ENCODE measurements around the gene WWC1. TPM values are rescaled to one million over a fixed set of nuclear protein-coding genes. Genes with fewer than 3 reads are reported as not detected.

WWC1 gene
- total and polyA plus RNA-seq, 10 of the 15 experiments (the other 5 are each of a cell fraction or from before 2014, with no cell fraction given): 0.50 to 7.8 (median 2.5) TPM

DNA sequence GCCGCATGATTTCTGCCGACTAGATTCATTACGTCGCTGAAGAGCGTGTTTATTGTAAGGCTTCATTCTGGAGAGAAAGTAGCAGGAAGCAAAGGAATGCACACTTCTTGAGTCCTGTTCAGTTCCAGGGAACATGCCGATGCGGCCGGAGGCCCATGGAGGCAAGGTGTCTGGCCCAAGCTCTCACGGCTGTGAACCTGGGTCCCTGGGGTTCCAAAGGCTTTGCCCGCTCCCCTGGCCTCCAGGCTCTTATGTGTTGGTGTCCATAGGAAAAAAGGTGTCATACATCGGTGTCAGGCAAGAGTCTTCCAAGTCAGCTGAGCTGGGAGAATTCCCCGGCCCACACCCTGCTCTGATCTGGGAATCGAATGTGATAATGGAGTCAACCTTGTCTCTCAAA, 64.7 kb downstream of the WWC1 start:
- DNase-seq (ENCODE audit: low read depth, low spot score) (no peak), FAIRE-seq (no peak), ATAC-seq (no peak)
- H3K9ac ChIP-seq (ENCODE audit: control insufficient read depth, insufficient read depth, low read length): no peak overlapping the region
- RAD21 ChIA-PET (ENCODE audit: unreplicated experiment): no interaction called here
- in situ Hi-C loops (cut with MboI): no loop called here
- TF ChIP-seq STAT1 (conservative IDR thresholded peaks at IDR 0.05): no peak
- TF ChIP-seq MYB (IDR thresholded peaks at IDR 0.05; ENCODE audit: borderline replicate concordance, low read depth, low read length): no peak
- TF ChIP-seq, protein P1, sequence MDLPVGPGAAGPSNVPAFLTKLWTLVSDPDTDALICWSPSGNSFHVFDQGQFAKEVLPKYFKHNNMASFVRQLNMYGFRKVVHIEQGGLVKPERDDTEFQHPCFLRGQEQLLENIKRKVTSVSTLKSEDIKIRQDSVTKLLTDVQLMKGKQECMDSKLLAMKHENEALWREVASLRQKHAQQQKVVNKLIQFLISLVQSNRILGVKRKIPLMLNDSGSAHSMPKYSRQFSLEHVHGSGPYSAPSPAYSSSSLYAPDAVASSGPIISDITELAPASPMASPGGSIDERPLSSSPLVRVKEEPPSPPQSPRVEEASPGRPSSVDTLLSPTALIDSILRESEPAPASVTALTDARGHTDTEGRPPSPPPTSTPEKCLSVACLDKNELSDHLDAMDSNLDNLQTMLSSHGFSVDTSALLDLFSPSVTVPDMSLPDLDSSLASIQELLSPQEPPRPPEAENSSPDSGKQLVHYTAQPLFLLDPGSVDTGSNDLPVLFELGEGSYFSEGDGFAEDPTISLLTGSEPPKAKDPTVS (IDR thresholded peaks at IDR 0.05; ENCODE audit: low read depth, low read length): no peak
- TF ChIP-seq GABPA (IDR thresholded peaks at IDR 0.05; ENCODE audit: low read depth): no peak
- no peak for TF ChIP-seq HDAC6 (IDR thresholded peaks at IDR 0.05; ENCODE audit: unreplicated experiment)
- no peak for TF ChIP-seq NFYA (IDR thresholded peaks at IDR 0.05; ENCODE audit: borderline replicate concordance, low read depth, low read length)
- TF ChIP-seq SMC3 (IDR thresholded peaks at IDR 0.05; ENCODE audit: borderline replicate concordance, low read length): no peak
- no TSS peak for BruUV-seq (replicated peaks)
- H3K4me1 ChIP-seq (ENCODE audit: control insufficient read depth, insufficient read depth, low read length): no peaks in the 10 kb centered on the region
- intact Hi-C loops (cut with micrococcal nuclease; ENCODE audit: unreplicated experiment): no loop called here
- no peaks in the 10 kb centered on the region; a peak in 1 of 4 replicates for H3K27me3 ChIP-seq (replicated peaks in 1 of 2; ENCODE audit: control insufficient read depth in 2 of 2, insufficient read depth in 2 of 2, low read length in 1 of 2)
- H2AFZ ChIP-seq (ENCODE audit: control insufficient read depth, low read depth, low read length): no peak overlapping the region
- H3K4me2 ChIP-seq (ENCODE audit: control insufficient read depth, insufficient read depth): no peak overlapping the region
- no peaks in the 10 kb centered on the region for H3K79me2 ChIP-seq (ENCODE audit: control insufficient read depth, insufficient read depth, low read length)
- no peak overlapping the region for H3K4me3 ChIP-seq
- H4K20me1 ChIP-seq (ENCODE audit: control insufficient read depth, insufficient read depth): no peaks in the 10 kb centered on the region
- SMC1A ChIA-PET (ENCODE audit: uncharacterized antibody, unreplicated experiment): no interaction called here
- 79% methylated on average over 13 of the region's 13 CpGs for WGBS (ENCODE audit: insufficient coverage, insufficient replicate concordance, low lambda C conversion rate, missing lambda C conversion rate)
- CTCF ChIA-PET: no interaction called here
- no peaks in the 10 kb centered on the region for H3K36me3 ChIP-seq (ENCODE audit: control insufficient read depth in 2 of 2, insufficient read depth in 2 of 2, low read length in 1 of 2)
- no peaks in the 10 kb centered on the region for H3K9me3 ChIP-seq (replicated peaks; ENCODE audit: control insufficient read depth, insufficient read depth, low read length)
- POLR2A ChIA-PET: no interaction called here
- H3K27ac ChIP-seq (ENCODE audit: control insufficient read depth, insufficient read depth): no peak overlapping the region

DNA sequence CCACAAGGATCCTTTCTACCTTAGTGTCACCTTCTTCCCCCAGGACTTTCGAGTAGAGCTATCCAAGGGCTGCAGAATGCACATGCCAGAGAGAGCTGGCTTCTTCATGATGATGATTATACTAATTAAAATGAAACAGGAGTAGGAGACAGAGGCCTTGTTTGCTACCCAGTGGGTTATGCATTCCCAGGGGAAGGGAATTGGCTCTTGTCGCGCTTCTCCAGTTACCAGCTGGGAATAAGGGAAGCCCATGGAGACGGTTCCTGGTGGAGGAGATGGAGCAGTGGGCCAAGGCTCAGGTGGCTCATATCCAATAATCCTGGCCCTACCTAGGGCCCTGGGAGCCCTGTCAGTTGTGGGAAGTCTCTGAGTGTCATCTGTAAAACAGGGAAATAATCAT, 65.1 kb downstream of the WWC1 start:
- Histone ChIP-seq H3K36me3 (ENCODE audit: control insufficient read depth in 2 of 2, insufficient read depth in 2 of 2, low read length in 1 of 2) (no peaks in the 10 kb centered on the region), H3K4me1 (ENCODE audit: control insufficient read depth, insufficient read depth, low read length) (no peaks in the 10 kb centered on the region), H3K9me3 (replicated peaks; ENCODE audit: control insufficient read depth, insufficient read depth, low read length) (no peaks in the 10 kb centered on the region), H3K27me3 (replicated peaks in 1 of 2; ENCODE audit: control insufficient read depth in 2 of 2, insufficient read depth in 2 of 2, low read length in 1 of 2) (no peaks in the 10 kb centered on the region; a peak in 1 of 4 replicates), H3K27ac (ENCODE audit: control insufficient read depth, insufficient read depth) (no peak overlapping the region), H2AFZ (ENCODE audit: control insufficient read depth, low read depth, low read length) (no peak overlapping the region), H3K4me2 (ENCODE audit: control insufficient read depth, insufficient read depth) (no peak overlapping the region), H4K20me1 (ENCODE audit: control insufficient read depth, insufficient read depth) (no peaks in the 10 kb centered on the region), H3K79me2 (ENCODE audit: control insufficient read depth, insufficient read depth, low read length) (no peaks in the 10 kb centered on the region), H3K9ac (ENCODE audit: control insufficient read depth, insufficient read depth, low read length) (no peak overlapping the region), H3K4me3 (no peak overlapping the region)
- POLR2A ChIA-PET: no interaction called here
- intact Hi-C loops (cut with micrococcal nuclease; ENCODE audit: unreplicated experiment): no loop called here
- in situ Hi-C loops (cut with MboI): no loop called here
- no peak for DNase-seq (ENCODE audit: low read depth, low spot score)
- 58% methylated on average over 4 of the region's 4 CpGs for WGBS (ENCODE audit: insufficient coverage, insufficient replicate concordance, low lambda C conversion rate, missing lambda C conversion rate)
- ATAC-seq: no peak
- CTCF ChIA-PET: no interaction called here
- RAD21 ChIA-PET (ENCODE audit: unreplicated experiment): no interaction called here
- SMC1A ChIA-PET (ENCODE audit: uncharacterized antibody, unreplicated experiment): no interaction called here
- no TSS peak for BruUV-seq (replicated peaks)
- no peak for FAIRE-seq
- no peak for TF ChIP-seq CBX3 (IDR thresholded peaks at IDR 0.05; ENCODE audit: borderline replicate concordance, low read depth)
- no peak for TF ChIP-seq NFYB (IDR thresholded peaks at IDR 0.05; ENCODE audit: insufficient read depth, low read depth, low read length)
- TF ChIP-seq EP300 (IDR thresholded peaks at IDR 0.05; ENCODE audit: borderline replicate concordance in 1 of 2, control insufficient read depth in 1 of 2, low read depth in 2 of 2, low read length in 2 of 2): no peak
- TF ChIP-seq, protein P2, sequence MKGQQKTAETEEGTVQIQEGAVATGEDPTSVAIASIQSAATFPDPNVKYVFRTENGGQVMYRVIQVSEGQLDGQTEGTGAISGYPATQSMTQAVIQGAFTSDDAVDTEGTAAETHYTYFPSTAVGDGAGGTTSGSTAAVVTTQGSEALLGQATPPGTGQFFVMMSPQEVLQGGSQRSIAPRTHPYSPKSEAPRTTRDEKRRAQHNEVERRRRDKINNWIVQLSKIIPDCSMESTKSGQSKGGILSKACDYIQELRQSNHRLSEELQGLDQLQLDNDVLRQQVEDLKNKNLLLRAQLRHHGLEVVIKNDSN (IDR thresholded peaks at IDR 0.05; ENCODE audit: borderline replicate concordance, extremely low read length, insufficient read depth, low read depth, low read length): no peak
- TF ChIP-seq IKZF2 (IDR thresholded peaks at IDR 0.05): no peak
- no peak for TF ChIP-seq YBX1 (IDR thresholded peaks at IDR 0.05)
- no peak for TF ChIP-seq ZNF207 (IDR thresholded peaks at IDR 0.05; ENCODE audit: borderline replicate concordance)
